ENCODE data around the gene FAM227B. TPM values are rescaled to one million over a fixed set of nuclear protein-coding genes. Genes with fewer than 3 reads are reported as not detected.
"Not testable (repeated sequence)": the region's sequence is repeated elsewhere in the genome, so short reads cannot be mapped to it uniquely, and the experiment has no call there.

The FAM227B gene
- total and polyA plus RNA-seq, 10 donors: 4.1 to 7.5 (median 5.2) TPM

- Histone ChIP-seq H3K27ac (no peak overlapping the region), H3K27me3 (replicated peaks in 1 of 7) (no peaks in the 10 kb centered on the region), H3K9me3 (peaks cover 0 to 12% (median 4%) of the 10 kb centered on the region in 8 donors), H3K4me3 (no peak overlapping the region), H3K4me1 (no peaks in the 10 kb centered on the region), H3K36me3 (no peaks in the 10 kb centered on the region)
- intact Hi-C loops (cut with DNase I; ENCODE audit: low total_unique reads): no loop called here
- DNase-seq: no peak
- TF ChIP-seq POLR2A (IDR thresholded peaks at IDR 0.05) (no peak), POLR2AphosphoS5 (IDR thresholded peaks at IDR 0.05) (no peak), CTCF (IDR thresholded peaks at IDR 0.05 in 8 of 11, conservative IDR thresholded peaks at IDR 0.05 in 3 of 11) (no peak)
- 56 to 86% (median 73%) methylated on average over 1 of the region's 1 CpG for WGBS, 5 donors
These were observed 248.3 kb downstream of the FAM227B start for GRCh38 chr15:49372366-49372765.

- no peaks in the 10 kb centered on the region for H3K36me3 ChIP-seq
- DNase-seq: no peak
- intact Hi-C loops (cut with DNase I; ENCODE audit: low total_unique reads): no loop called here
- H3K27ac ChIP-seq: no peak overlapping the region
- TF ChIP-seq POLR2AphosphoS5 (IDR thresholded peaks at IDR 0.05): no peak
- no peak for TF ChIP-seq POLR2A (IDR thresholded peaks at IDR 0.05)
- no peak for TF ChIP-seq CTCF (IDR thresholded peaks at IDR 0.05 in 8 of 11, conservative IDR thresholded peaks at IDR 0.05 in 3 of 11)
- no peaks in the 10 kb centered on the region for H3K4me1 ChIP-seq
- no peaks in the 10 kb centered on the region for H3K27me3 ChIP-seq (replicated peaks in 1 of 7)
- H3K4me3 ChIP-seq: no peak overlapping the region
- peaks cover 0 to 23% (median 8%) of the 10 kb centered on the region in 8 donors for H3K9me3 ChIP-seq
- WGBS, 5 donors: 86 to 100% (median 95%) methylated on average over 1 of the region's 1 CpG
These were observed 249.8 kb downstream of the FAM227B start for GRCh38 chr15:49370782-49371181.

DNA sequence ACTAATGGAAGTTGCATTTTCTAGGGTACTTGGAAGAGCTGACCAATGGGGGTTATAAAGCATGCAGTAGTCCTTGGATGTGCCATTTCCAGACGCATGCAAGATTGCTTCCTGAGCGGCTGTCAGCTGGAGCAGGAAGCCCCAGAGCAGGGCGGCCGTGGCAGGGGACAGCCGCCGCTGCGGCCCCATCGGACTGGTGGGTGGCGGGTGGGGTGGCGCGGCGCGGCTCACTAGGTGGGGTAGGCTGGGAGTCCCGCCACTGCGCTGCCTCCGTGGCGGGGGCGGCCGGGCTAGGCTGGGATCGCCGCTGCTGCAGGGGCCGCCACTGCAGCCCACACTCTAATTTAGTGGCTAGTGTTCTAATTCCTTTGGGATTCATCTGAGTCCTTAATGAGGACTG is 254.1 kb downstream of the FAM227B start:
- no peaks in the 10 kb centered on the region for H3K4me1 ChIP-seq
- H3K4me3 ChIP-seq: no peak overlapping the region
- 96 to 99% (median 98%) methylated on average over 18 to 22 of the region's 22 CpGs for WGBS, 5 donors
- intact Hi-C loops (cut with DNase I; ENCODE audit: low total_unique reads): no loop called here
- H3K9me3 ChIP-seq: peaks cover 0 to 33% (median 11%) of the 10 kb centered on the region in 8 donors
- H3K27me3 ChIP-seq (replicated peaks in 1 of 7): no peaks in the 10 kb centered on the region
- no peak for DNase-seq
- TF ChIP-seq POLR2AphosphoS5 (IDR thresholded peaks at IDR 0.05): no peak
- TF ChIP-seq POLR2A (IDR thresholded peaks at IDR 0.05): no peak
- H3K36me3 ChIP-seq: no peaks in the 10 kb centered on the region
- no peak overlapping the region for H3K27ac ChIP-seq

GRCh38 chr15:49361370-49361769 is 259.2 kb downstream of the FAM227B start:
- Histone ChIP-seq H3K4me1 (no peaks in the 10 kb centered on the region), H3K4me3 (no peak overlapping the region), H3K9me3 (peaks cover 0 to 25% (median 7%) of the 10 kb centered on the region in 8 donors), H3K36me3 (no peaks in the 10 kb centered on the region), H3K27ac (no peak overlapping the region), H3K27me3 (replicated peaks in 1 of 7) (no peaks in the 10 kb centered on the region)
- intact Hi-C loops (cut with DNase I; ENCODE audit: low total_unique reads): no loop called here
- 83 to 94% (median 85%) methylated on average over 3 of the region's 3 CpGs for WGBS, 5 donors
- TF ChIP-seq CTCF (IDR thresholded peaks at IDR 0.05 in 8 of 11, conservative IDR thresholded peaks at IDR 0.05 in 3 of 11) (no peak), POLR2A (IDR thresholded peaks at IDR 0.05) (no peak), POLR2AphosphoS5 (IDR thresholded peaks at IDR 0.05) (no peak)
- DNase-seq: no peak

GRCh38 chr15:49354439-49354838 is 266.2 kb downstream of the FAM227B start:
- DNase-seq; H3K4me3 ChIP-seq; H3K4me1 ChIP-seq; H3K27ac ChIP-seq; intact Hi-C loops (cut with DNase I; ENCODE audit: low total_unique reads); H3K36me3 ChIP-seq; H3K27me3 ChIP-seq (replicated peaks in 1 of 7): not testable (repeated sequence)
- 89 to 98% (median 93%) methylated on average over 12 to 17 of the region's 17 CpGs for WGBS, 5 donors
- peaks cover 0 to 15% (median 3%) of the 10 kb centered on the region in 8 donors for H3K9me3 ChIP-seq

Data from spleen (tissue), 11 donors.